Brain microvascular endothelial cell (primary cell): ENCODE measurements around the gene GPR63.

Source experiments
- DNase-seq: peaks from one replicate; pipeline ENCODE4 v3.0.0-alpha.2; 2020
- H3K27ac ChIP-seq: fragments of 250-450 bp; sonication (Bioruptor Pico); 2 replicates; pipeline ENCODE4 v1.5.1; 2020; ENCODE audit warnings: mild to moderate bottlenecking, moderate library complexity
- H3K27me3 ChIP-seq: fragments of 250-450 bp; sonication (Bioruptor Pico); replicated peaks from 2 replicates; pipeline ENCODE4 v1.5.1; 2020; ENCODE audit warnings: mild to moderate bottlenecking
- H3K36me3 ChIP-seq: fragments of 250-450 bp; sonication (Bioruptor Pico); replicated peaks from 2 replicates; pipeline ENCODE4 v1.5.1; 2020; ENCODE audit warnings: mild to moderate bottlenecking
- H3K4me3 ChIP-seq: 2 replicates; pipeline ENCODE4 v1.5.1; 2011; ENCODE audit warnings: low read depth, mild to moderate bottlenecking, control low read depth, low read length, moderate library complexity
- in situ Hi-C: cut with HindIII; loops from 2 replicates; pipeline ENCODE4 v1.10.0; 2017; ENCODE audit warnings: low sequenced_read_pairs, low pct_ligation_motif_present
- TF ChIP-seq, protein P1 (sequence below): IDR thresholded peaks from 2 replicates; pipeline ENCODE4 v1.5.1; 2011; ENCODE audit warnings: low read depth, mild to moderate bottlenecking, moderate library complexity, low read length, control low read depth, inconsistent platforms; ENCODE audit errors: missing control alignments

The GPR63 gene

GRCh38 chr6:96787846-96788580, 49.3 kb downstream of the GPR63 start:
- Histone ChIP-seq H3K27ac (no peak overlapping the region), H3K36me3 (no peaks in the 10 kb centered on the region), H3K4me3 (no peak overlapping the region), H3K27me3 (no peaks in the 10 kb centered on the region)
- DNase-seq = no peak
- TF ChIP-seq, protein P1, sequence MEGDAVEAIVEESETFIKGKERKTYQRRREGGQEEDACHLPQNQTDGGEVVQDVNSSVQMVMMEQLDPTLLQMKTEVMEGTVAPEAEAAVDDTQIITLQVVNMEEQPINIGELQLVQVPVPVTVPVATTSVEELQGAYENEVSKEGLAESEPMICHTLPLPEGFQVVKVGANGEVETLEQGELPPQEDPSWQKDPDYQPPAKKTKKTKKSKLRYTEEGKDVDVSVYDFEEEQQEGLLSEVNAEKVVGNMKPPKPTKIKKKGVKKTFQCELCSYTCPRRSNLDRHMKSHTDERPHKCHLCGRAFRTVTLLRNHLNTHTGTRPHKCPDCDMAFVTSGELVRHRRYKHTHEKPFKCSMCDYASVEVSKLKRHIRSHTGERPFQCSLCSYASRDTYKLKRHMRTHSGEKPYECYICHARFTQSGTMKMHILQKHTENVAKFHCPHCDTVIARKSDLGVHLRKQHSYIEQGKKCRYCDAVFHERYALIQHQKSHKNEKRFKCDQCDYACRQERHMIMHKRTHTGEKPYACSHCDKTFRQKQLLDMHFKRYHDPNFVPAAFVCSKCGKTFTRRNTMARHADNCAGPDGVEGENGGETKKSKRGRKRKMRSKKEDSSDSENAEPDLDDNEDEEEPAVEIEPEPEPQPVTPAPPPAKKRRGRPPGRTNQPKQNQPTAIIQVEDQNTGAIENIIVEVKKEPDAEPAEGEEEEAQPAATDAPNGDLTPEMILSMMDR = no peak
- in situ Hi-C loops = no loop called here

DNA sequence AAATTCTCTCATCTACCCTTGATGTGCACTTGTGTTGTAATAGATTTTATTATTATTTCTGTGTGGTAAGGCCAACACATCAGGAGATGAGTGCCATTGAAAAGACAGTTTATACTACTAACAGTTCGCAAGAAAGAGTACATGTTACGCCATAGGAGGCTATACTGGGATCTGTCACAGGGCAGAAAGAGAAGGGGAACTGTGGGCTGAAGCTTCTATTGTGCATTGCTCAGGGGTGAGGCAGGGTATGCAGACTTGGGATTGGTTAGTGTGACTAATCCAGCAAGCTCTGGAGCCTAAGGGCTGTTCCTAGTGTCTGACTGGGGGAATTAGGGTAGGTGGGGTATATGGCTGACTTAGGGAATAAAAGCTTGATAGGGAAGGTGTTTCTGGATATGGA, 50.9 kb downstream of the GPR63 start:
- no peak overlapping the region for H3K27ac ChIP-seq
- TF ChIP-seq, protein P1 = no peak
- in situ Hi-C loops = no loop called here
- H3K36me3 ChIP-seq = no peaks in the 10 kb centered on the region
- H3K4me3 ChIP-seq = no peak overlapping the region
- no peak for DNase-seq
- H3K27me3 ChIP-seq = no peaks in the 10 kb centered on the region

DNA sequence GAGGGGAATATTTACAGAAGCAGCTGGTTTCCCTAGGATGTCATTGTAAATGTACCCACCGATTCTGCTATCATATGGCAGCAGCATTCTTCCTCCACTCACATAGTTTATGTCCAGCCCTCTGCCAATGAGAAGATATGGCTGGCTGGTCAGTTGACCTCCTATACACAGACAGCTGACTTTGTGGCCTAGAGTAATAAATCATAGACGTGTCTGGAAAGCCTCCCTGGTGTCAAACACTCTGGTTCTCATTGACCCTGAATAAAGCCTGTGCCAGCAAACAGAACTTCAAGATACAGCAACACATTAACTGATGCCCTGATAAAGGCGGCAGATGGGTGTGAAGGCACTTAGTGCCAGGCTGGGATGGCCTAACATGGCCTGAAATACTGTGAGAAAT, 52.6 kb downstream of the GPR63 start:
- no peak for DNase-seq
- no peak overlapping the region for H3K27ac ChIP-seq
- H3K27me3 ChIP-seq = no peaks in the 10 kb centered on the region
- H3K4me3 ChIP-seq = no peak overlapping the region
- in situ Hi-C loops = no loop called here
- H3K36me3 ChIP-seq = no peaks in the 10 kb centered on the region
- TF ChIP-seq, protein P1 = no peak

GRCh38 chr6:96783307-96783706, 54.0 kb downstream of the GPR63 start:
- no peaks in the 10 kb centered on the region for H3K27me3 ChIP-seq
- DNase-seq = no peak
- no peaks in the 10 kb centered on the region for H3K36me3 ChIP-seq
- in situ Hi-C loops = no loop called here
- H3K27ac ChIP-seq = no peak overlapping the region
- H3K4me3 ChIP-seq = no peak overlapping the region
- TF ChIP-seq, protein P1 = no peak

- TF ChIP-seq, protein P1 = no peak
- Histone ChIP-seq H3K27ac (no peak overlapping the region), H3K36me3 (no peaks in the 10 kb centered on the region), H3K4me3 (no peak overlapping the region), H3K27me3 (no peaks in the 10 kb centered on the region)
- no peak for DNase-seq
- in situ Hi-C loops = no loop called here
These were observed 55.7 kb downstream of the GPR63 start for GRCh38 chr6:96781557-96781956.

- in situ Hi-C loops = no loop called here
- Histone ChIP-seq H3K27ac (no peak overlapping the region), H3K27me3 (no peaks in the 10 kb centered on the region), H3K36me3 (no peaks in the 10 kb centered on the region), H3K4me3 (no peak overlapping the region)
- DNase-seq = no peak
- TF ChIP-seq, protein P1 = no peak
These were observed 60.2 kb downstream of the GPR63 start for GRCh38 chr6:96777113-96777512.
